ENCODE data around the gene PTPN4. TPM values are rescaled to one million over a fixed set of nuclear protein-coding genes. Genes with fewer than 3 reads are reported as not detected.
A peak's percentile ranks its signal among the peaks of the same experiment; 100 is the strongest.

The PTPN4 gene
- total RNA-seq, 2 donors from 2014 or later = 12.2 to 21.1 TPM

DNA sequence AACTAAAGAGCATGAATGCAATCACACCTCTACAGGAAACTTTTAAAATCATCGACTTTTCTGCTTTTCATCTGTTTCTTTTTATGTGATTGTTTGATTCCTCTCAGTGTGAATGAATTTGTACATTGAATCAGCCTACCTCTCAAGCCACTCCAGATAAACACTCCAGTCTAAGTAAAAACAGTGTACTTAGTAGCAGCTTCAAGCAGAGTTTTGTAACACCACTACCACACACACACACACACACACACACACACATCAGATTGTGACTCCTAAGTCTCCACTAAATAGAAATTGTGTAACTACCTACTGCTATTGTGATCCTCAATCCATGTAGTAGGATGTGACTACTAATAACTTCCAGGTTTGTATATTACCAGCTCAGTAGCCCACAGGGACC is 187.8 kb downstream of the PTPN4 start:
- Histone ChIP-seq H3K4me3 (no peak overlapping the region), H3K4me1 (no peaks in the 10 kb centered on the region), H3K27me3 (no peaks in the 10 kb centered on the region), H3K36me3 (replicated peaks in 1 of 2; ENCODE audit: insufficient read depth in 1 of 2, low read depth in 2 of 2) (peaks cover 0 to 2% of the 10 kb centered on the region in 2 donors), H3K27ac (no peak overlapping the region), H3K9me3 (no peaks in the 10 kb centered on the region)
- TF ChIP-seq, protein P1, sequence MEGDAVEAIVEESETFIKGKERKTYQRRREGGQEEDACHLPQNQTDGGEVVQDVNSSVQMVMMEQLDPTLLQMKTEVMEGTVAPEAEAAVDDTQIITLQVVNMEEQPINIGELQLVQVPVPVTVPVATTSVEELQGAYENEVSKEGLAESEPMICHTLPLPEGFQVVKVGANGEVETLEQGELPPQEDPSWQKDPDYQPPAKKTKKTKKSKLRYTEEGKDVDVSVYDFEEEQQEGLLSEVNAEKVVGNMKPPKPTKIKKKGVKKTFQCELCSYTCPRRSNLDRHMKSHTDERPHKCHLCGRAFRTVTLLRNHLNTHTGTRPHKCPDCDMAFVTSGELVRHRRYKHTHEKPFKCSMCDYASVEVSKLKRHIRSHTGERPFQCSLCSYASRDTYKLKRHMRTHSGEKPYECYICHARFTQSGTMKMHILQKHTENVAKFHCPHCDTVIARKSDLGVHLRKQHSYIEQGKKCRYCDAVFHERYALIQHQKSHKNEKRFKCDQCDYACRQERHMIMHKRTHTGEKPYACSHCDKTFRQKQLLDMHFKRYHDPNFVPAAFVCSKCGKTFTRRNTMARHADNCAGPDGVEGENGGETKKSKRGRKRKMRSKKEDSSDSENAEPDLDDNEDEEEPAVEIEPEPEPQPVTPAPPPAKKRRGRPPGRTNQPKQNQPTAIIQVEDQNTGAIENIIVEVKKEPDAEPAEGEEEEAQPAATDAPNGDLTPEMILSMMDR (IDR thresholded peaks at IDR 0.05) = no peak
- no peak for TF ChIP-seq POLR2A (IDR thresholded peaks at IDR 0.05)
- WGBS, 2 donors = 84 to 91% methylated on average over 1 of the region's 1 CpG
- intact Hi-C loops (cut with DNase I) = no loop called here
- DNase-seq (no peak), ATAC-seq (no peak)

DNA sequence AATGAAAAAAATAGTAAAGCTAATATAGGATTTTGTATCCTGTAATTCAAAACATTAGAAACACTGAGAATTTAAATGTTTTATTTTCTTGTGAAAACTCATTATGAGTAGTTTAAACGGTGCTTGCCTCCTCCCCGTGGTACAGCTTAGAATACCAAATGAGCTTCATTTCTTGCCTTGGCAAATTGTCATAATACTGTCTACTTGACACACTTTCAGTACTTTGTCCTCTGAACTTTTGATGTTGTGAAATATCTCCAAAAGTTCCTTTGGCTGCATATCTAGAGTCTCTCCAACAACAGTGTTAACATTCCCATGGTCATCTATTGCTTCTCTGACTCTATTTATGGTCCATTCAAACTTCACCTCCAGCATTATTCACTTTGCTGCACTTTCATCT is 191.2 kb downstream of the PTPN4 start:
- intact Hi-C loops (cut with DNase I) = no loop called here
- Histone ChIP-seq H3K27ac (no peak overlapping the region), H3K4me3 (no peak overlapping the region), H3K36me3 (replicated peaks in 1 of 2; ENCODE audit: insufficient read depth in 1 of 2, low read depth in 2 of 2) (peaks cover 0 to 4% of the 10 kb centered on the region in 2 donors), H3K4me1 (no peaks in the 10 kb centered on the region), H3K9me3 (no peaks in the 10 kb centered on the region), H3K27me3 (no peaks in the 10 kb centered on the region)
- ATAC-seq (no peak), DNase-seq (no peak)
- WGBS, 2 donors = 51 to 54% methylated on average over 2 of the region's 2 CpGs
- TF ChIP-seq POLR2A (IDR thresholded peaks at IDR 0.05) = no peak
- TF ChIP-seq, protein P1 (IDR thresholded peaks at IDR 0.05) = peak in 1 of 7 experiments; percentile 4

DNA sequence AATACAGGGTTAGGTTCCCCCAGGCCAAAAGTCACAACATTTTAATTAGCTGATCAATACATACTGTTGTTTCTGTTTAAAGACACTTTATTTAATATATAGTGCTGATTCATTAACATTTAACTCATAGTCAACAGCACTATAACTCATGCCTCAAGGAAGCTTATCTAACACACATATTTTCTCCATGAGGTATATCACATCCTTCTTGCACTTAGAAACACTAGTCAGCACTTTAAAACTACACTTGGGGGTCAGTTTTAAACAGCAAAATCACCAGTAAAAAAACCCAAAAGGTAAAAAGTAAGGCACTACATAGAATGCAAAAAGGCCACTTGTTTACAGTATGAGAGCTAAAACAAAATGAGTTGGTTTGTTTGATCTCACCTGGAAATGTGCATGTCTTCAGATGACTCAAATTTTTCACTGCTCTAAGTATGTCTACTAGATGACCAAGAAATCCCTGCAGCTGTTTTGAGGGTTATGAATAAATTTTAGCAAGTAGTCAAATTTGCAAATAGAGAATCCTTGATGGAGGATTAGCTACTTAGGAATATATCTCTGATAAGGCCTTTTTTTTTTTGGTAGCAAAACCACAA is 199.0 kb downstream of the PTPN4 start:
- DNase-seq (no peak), ATAC-seq (no peak)
- TF ChIP-seq, protein P1 (IDR thresholded peaks at IDR 0.05) = no peak
- no peak for TF ChIP-seq POLR2A (IDR thresholded peaks at IDR 0.05)
- H3K9me3 ChIP-seq = no peaks in the 10 kb centered on the region
- no peaks in the 10 kb centered on the region for H3K27me3 ChIP-seq
- peaks cover 0 to 2% of the 10 kb centered on the region in 2 donors for H3K36me3 ChIP-seq (replicated peaks in 1 of 2; ENCODE audit: insufficient read depth in 1 of 2, low read depth in 2 of 2)
- no peaks in the 10 kb centered on the region for H3K4me1 ChIP-seq
- intact Hi-C loops (cut with DNase I) = no loop called here
- H3K4me3 ChIP-seq = no peak overlapping the region
- H3K27ac ChIP-seq = no peak overlapping the region

DNA sequence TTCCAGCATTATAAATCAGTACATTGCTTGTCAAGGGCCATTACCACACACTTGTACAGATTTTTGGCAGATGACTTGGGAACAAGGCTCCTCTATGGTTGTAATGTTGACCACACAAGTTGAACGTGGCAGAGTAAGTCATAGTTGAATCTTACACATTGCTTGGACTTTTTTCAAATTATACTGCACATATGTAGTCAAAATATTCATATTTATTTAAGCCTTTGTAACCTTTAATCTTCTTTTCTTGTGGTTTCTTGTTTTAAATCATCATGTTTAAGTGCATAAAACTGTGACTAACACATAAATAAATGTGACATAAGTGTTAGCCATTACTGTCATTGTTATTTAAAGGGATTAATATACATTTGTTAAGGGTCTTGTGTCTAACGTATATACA is 201.1 kb downstream of the PTPN4 start:
- WGBS, 2 donors = 78 to 88% methylated on average over 2 of the region's 2 CpGs
- Histone ChIP-seq H3K9me3 (no peaks in the 10 kb centered on the region), H3K36me3 (replicated peaks in 1 of 2; ENCODE audit: insufficient read depth in 1 of 2, low read depth in 2 of 2) (peaks cover 0 to 2% of the 10 kb centered on the region in 2 donors), H3K4me1 (no peaks in the 10 kb centered on the region), H3K27me3 (no peaks in the 10 kb centered on the region), H3K4me3 (no peak overlapping the region), H3K27ac (no peak overlapping the region)
- ATAC-seq = no peak
- DNase-seq = no peak
- TF ChIP-seq, protein P1 (IDR thresholded peaks at IDR 0.05) = no peak
- TF ChIP-seq POLR2A (IDR thresholded peaks at IDR 0.05) = no peak
- intact Hi-C loops (cut with DNase I) = no loop called here

DNA sequence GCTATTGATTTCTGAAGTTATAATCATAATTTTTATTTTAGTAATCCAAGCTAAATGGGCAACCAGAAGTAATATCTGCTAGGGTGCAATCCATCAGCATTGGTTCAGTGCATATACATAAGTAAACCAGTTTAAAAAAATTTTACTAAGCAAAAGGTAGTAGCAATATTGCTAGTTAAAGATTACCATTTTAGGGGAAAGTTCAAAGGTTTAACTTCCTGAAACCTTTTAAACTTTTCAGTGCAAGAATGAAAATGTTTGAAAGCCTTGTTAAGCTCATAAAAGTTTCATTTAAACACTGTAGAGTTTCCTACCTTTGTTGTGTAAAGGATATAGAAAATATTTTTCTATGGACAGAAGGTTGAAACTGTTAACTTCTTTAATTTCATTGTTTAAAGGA is 222.2 kb downstream of the PTPN4 start:
- no peak for DNase-seq
- H3K36me3 ChIP-seq (replicated peaks in 1 of 2; ENCODE audit: insufficient read depth in 1 of 2, low read depth in 2 of 2) = no peaks in the 10 kb centered on the region
- TF ChIP-seq POLR2A (IDR thresholded peaks at IDR 0.05) = no peak
- TF ChIP-seq, protein P1 (IDR thresholded peaks at IDR 0.05) = no peak
- H3K4me1 ChIP-seq = no peaks in the 10 kb centered on the region
- no peaks in the 10 kb centered on the region for H3K9me3 ChIP-seq
- no peak overlapping the region for H3K4me3 ChIP-seq
- no peaks in the 10 kb centered on the region for H3K27me3 ChIP-seq
- ATAC-seq = no peak
- no peak overlapping the region for H3K27ac ChIP-seq
- intact Hi-C loops (cut with DNase I) = no loop called here

Measured in body of pancreas (tissue), 4 donors.